ENCODE data around the gene KEAP1. TPM values are rescaled to one million over a fixed set of nuclear protein-coding genes. Genes with fewer than 3 reads are reported as not detected.

Gene KEAP1
- total and polyA plus RNA-seq, 2 of the 8 experiments (the other 6 are each of a cell fraction or from before 2014, with no cell fraction given) = 80.6 to 106 TPM

GRCh38 chr19:10518444-10519361 is 15.5 kb upstream of the KEAP1 start:
- H2AFZ ChIP-seq (ENCODE audit: low read length) = no peak overlapping the region
- H3K56ac ChIP-seq (replicated peaks; ENCODE audit: insufficient read length, low read depth, low read length) = no peak overlapping the region
- H3K9ac ChIP-seq (replicated peaks in 1 of 4; ENCODE audit: extremely low read depth in 1 of 4, low read depth in 3 of 4, low read length in 3 of 4) = no peak overlapping the region
- H3K23ac ChIP-seq (ENCODE audit: insufficient read length) = no peak overlapping the region
- H3K27ac ChIP-seq (ENCODE audit: low read depth, low read length) = no peak overlapping the region
- TF ChIP-seq, protein P1, sequence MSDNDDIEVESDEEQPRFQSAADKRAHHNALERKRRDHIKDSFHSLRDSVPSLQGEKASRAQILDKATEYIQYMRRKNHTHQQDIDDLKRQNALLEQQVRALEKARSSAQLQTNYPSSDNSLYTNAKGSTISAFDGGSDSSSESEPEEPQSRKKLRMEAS (IDR thresholded peaks at IDR 0.05) = no peak
- TF ChIP-seq EZH2 (IDR thresholded peaks at IDR 0.05; ENCODE audit: low read depth, low read length, severe bottlenecking) = peak; percentile 35
- H3K4me1 ChIP-seq (replicated peaks in 1 of 4; ENCODE audit: control insufficient read depth in 3 of 4, insufficient read depth in 4 of 4, low read length in 3 of 4) = peaks cover 0 to 28% (median 10%) of the 10 kb centered on the region in 4 experiments; a peak in 5 of 7 replicates
- H3K79me2 ChIP-seq (ENCODE audit: control insufficient read depth in 1 of 2, insufficient read depth in 2 of 2, low read length in 2 of 2) = no peaks in the 10 kb centered on the region
- no peak overlapping the region for H2AK5ac ChIP-seq (ENCODE audit: low read depth, low read length)
- H3K79me1 ChIP-seq (ENCODE audit: low read depth, low read length) = no peaks in the 10 kb centered on the region; the same call in 1 of the 2 replicates
- no peak overlapping the region for H4K5ac ChIP-seq (ENCODE audit: insufficient read length, low read depth, low read length)
- H3K27me3 ChIP-seq (replicated peaks in 1 of 4; ENCODE audit: control insufficient read depth in 3 of 4, extremely low read depth in 1 of 4, insufficient read depth in 3 of 4, low read length in 3 of 4) = peaks cover 35 to 58% (median 54%) of the 10 kb centered on the region in 4 experiments; a peak in 6 of 7 replicates
- peak overlapping the region; percentile 82 to 94 for H3K4me2 ChIP-seq (ENCODE audit: insufficient read depth in 1 of 2, low read depth in 2 of 2, low read length in 2 of 2)
- peak in 1 of 2 experiments; percentile 59 for DNase-seq (ENCODE audit: low read depth in 1 of 2, low spot score in 2 of 2)
- H3K23me2 ChIP-seq (ENCODE audit: low read depth, low read length) = peaks cover 29% of the 10 kb centered on the region
- peak overlapping the region; percentile 90; the same call in 1 of the 2 replicates for H2BK12ac ChIP-seq (ENCODE audit: low read depth, low read length)
- no peak overlapping the region for H3K14ac ChIP-seq (ENCODE audit: insufficient read length)
- ChIA-PET POLR2A (ENCODE audit: partially characterized antibody) (interaction anchor here (1.5 to 1.9 kb wide), 2 partner anchors 27 to 34 kb away, joined by 5 to 6 read pairs; no protein-coding TSS in a partner anchor), CTCF (ENCODE audit: partially characterized antibody) (interaction anchor here (1.5 to 5.6 kb wide), 3 partner anchors 11 to 102 kb away, joined by 5 to 46 read pairs (median 5); no protein-coding TSS in a partner anchor)
- H3K18ac ChIP-seq (ENCODE audit: extremely low read depth, low read length) = peak overlapping the region; percentile 90
- peaks cover 2 to 6% of the 10 kb centered on the region in 2 experiments for H4K20me1 ChIP-seq (replicated peaks in 1 of 2; ENCODE audit: control insufficient read depth in 1 of 2, insufficient read depth in 2 of 2, low read length in 2 of 2)
- no peak overlapping the region for H2BK120ac ChIP-seq (replicated peaks; ENCODE audit: low read depth, low read length)
- 33% methylated on average over 33 of the region's 33 CpGs; no CpG with 5 or more reads in 1 of the 2 experiments for WGBS, 2 experiments (ENCODE audit: extremely low coverage in 1 of 2, insufficient coverage in 1 of 2, insufficient read length in 1 of 2, insufficient replicate concordance in 2 of 2, low coverage in 1 of 2, low lambda C conversion rate in 2 of 2, missing lambda C conversion rate in 1 of 2)
- H3K36me3 ChIP-seq (ENCODE audit: control insufficient read depth in 2 of 4, insufficient read depth in 4 of 4, low read length in 3 of 4) = no peaks in the 10 kb centered on the region
- no peak overlapping the region for H2BK5ac ChIP-seq (ENCODE audit: low read depth, low read length)
- 0 out of 2 replicates have a peak overlapping the region, but pooled peaks have one; percentile 46 for H2BK15ac ChIP-seq (ENCODE audit: low read length)
- H4K91ac ChIP-seq (replicated peaks; ENCODE audit: insufficient read length, low read length) = peak overlapping the region; percentile 18
- H3K4ac ChIP-seq (replicated peaks; ENCODE audit: insufficient read length, low read depth, low read length) = no peak overlapping the region
- peak overlapping the region; percentile 67 to 79 (median 78); a peak in 7 of 8 replicates for H3K4me3 ChIP-seq (ENCODE audit: extremely low read depth in 1 of 4, insufficient read depth in 2 of 4, low read depth in 3 of 4, low read length in 4 of 4)
- H2BK20ac ChIP-seq (ENCODE audit: low read length) = no peak overlapping the region; the same call in 1 of the 2 replicates
- no peak for FAIRE-seq
- no peaks in the 10 kb centered on the region for H3K9me3 ChIP-seq (ENCODE audit: insufficient read depth in 2 of 2, low read depth in 1 of 2, low read length in 1 of 2)
- H4K8ac ChIP-seq (ENCODE audit: extremely low read depth, insufficient read depth, low read length) = 0 out of 2 replicates have a peak overlapping the region, but pooled peaks have one; percentile 39

Measured in H1 (cell line).